Measurements from ENCODE around the gene PTPN21.
A peak's percentile ranks its signal among the peaks of the same experiment; 100 is the strongest.

PTPN21 gene

DNA sequence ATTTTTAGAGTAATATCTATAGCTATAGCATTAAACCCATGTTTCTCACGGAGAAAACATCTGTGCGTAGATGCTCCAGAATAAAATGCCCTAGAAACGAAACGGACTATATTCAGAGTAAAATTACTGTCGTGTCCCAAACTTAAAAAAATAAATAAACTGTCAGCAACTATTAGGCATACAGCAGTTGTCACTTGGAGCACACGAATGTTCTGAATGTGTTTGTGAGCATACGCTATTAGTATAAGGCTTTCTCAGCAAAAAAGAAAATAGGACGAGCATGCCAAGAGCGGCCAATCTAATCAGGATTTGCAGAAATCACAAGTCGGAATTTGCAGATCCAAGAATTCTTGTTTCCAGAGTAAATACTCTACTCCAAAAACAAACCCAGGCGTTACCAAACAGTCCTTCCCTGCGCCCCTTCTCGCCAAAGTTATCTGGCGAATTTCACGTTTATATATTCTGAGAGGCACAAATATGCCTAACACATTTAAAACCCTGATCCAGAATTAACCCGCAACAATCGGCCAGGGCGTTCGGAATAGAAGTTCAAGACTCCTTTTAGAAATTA lies 836 bp downstream of the PTPN21 start:
- TF ChIP-seq, protein P1, sequence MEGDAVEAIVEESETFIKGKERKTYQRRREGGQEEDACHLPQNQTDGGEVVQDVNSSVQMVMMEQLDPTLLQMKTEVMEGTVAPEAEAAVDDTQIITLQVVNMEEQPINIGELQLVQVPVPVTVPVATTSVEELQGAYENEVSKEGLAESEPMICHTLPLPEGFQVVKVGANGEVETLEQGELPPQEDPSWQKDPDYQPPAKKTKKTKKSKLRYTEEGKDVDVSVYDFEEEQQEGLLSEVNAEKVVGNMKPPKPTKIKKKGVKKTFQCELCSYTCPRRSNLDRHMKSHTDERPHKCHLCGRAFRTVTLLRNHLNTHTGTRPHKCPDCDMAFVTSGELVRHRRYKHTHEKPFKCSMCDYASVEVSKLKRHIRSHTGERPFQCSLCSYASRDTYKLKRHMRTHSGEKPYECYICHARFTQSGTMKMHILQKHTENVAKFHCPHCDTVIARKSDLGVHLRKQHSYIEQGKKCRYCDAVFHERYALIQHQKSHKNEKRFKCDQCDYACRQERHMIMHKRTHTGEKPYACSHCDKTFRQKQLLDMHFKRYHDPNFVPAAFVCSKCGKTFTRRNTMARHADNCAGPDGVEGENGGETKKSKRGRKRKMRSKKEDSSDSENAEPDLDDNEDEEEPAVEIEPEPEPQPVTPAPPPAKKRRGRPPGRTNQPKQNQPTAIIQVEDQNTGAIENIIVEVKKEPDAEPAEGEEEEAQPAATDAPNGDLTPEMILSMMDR (IDR thresholded peaks at IDR 0.05; ENCODE audit: low read length, missing control alignments), result no peak
- peak overlapping the region; percentile 66 for H3K4me3 ChIP-seq (replicated peaks; ENCODE audit: low read depth, low read length)
- DNase-seq (ENCODE audit: low read depth), result peak; percentile 27

DNA sequence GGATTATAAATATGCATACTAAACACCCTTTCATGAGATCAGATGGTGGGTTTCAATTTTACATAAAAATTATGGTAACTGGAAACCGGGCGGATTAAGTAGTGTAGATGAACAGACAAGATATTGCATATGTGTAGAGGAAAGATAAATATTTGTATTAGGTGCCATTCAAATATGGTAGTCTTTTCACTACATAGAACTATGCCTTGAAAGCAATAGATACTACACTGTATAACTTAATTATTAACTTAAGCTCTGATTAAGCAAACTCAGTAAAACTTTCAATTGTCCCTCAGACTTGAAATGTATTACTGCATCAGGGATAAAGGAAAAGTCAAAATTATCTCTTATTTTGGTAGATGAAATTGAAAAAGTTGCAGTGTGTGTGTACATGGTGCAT lies 1.9 kb downstream of the PTPN21 start:
- TF ChIP-seq, protein P1 (IDR thresholded peaks at IDR 0.05; ENCODE audit: low read length, missing control alignments), result no peak
- peak overlapping the region; percentile 78 for H3K4me3 ChIP-seq (replicated peaks; ENCODE audit: low read depth, low read length)
- no peak for DNase-seq (ENCODE audit: low read depth)

DNA sequence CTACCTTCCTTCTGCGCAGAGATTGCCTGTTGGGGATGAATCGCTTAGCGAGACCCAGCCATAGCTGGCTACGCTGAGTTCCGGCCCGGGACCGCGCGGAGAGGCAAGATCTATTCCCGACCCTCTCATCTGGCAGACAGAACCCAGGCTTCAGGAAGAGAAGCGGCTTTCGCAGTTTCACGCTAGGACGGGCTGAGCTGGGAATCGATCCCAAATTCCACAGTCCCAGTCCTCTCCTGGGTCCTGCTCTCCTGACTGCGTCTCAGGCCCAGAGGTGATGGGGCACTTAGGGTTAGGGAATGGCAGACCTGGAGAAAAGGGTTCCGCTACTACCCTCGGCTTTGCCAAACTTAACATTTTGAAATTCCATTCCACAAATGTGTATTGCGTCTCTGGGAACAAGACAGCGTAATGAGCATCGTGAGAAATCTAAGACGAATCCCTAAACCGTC lies 2.8 kb downstream of the PTPN21 start:
- TF ChIP-seq, protein P1 (IDR thresholded peaks at IDR 0.05; ENCODE audit: low read length, missing control alignments), result no peak
- H3K4me3 ChIP-seq (replicated peaks; ENCODE audit: low read depth, low read length), result peak overlapping the region; percentile 78
- DNase-seq (ENCODE audit: low read depth), result peak; percentile 26

DNA sequence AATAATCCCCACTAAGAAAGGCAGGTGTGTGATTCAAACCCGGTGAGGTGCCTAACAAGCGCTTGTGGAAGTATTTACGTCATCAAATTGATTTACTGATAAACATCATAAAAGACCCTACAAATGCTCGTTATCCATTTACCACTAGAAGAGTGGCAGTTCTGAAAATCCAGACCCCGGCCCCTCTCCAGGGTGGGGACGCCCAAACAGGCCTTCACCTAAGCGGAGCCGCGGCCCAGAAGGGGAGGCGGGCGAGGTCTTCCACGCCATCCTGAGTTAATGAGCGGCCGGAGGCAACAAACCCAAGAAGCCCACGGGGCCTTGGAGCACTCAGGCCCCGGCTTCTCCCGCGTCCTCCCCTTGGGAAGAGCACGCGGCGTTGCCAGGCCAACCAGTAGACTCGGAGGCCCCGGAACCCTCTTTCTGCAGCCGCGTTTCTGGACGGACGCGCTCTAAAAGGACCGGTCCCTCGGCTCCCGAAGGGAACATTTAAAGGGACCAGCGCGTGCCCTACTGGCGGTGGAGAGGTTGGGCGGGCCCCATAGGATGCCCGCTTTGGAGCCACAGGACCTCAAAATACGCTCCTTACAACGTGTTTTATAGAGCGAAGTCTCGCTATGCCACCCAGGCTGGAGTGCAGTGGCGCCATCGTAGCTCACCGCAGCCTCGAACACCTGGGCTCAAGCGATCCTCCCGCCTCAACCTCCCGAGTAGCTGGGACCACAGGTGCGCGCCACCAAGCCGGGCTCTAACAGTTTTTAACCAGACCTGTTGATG lies 3.5 kb downstream of the PTPN21 start:
- H3K4me3 ChIP-seq (replicated peaks; ENCODE audit: low read depth, low read length), result peak overlapping the region; percentile 78
- DNase-seq (ENCODE audit: low read depth), result peak; percentile 90
- TF ChIP-seq, protein P1 (IDR thresholded peaks at IDR 0.05; ENCODE audit: low read length, missing control alignments), result peak; percentile 20

DNA sequence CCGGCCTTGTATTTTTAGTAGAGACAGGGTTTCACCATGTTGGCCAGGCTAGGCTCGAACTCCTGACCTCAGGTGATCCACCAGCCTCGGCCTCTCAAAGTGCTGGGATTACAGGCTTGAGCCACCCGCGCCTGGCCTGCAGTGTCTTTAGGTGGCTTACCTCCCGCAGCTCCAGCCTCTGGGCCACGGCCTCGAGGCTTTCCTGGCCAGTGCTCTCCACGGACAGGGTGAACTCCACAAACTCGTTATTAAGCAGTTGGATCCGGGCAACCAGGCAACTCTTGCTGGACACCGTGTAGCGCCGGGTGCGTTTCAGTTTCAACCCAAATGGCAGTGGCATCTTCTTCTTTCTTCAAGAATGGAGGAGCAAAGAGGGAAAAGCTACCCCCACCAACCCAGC lies 4.7 kb downstream of the PTPN21 start:
- no peak for DNase-seq (ENCODE audit: low read depth)
- TF ChIP-seq, protein P1 (IDR thresholded peaks at IDR 0.05; ENCODE audit: low read length, missing control alignments), result no peak

DNA sequence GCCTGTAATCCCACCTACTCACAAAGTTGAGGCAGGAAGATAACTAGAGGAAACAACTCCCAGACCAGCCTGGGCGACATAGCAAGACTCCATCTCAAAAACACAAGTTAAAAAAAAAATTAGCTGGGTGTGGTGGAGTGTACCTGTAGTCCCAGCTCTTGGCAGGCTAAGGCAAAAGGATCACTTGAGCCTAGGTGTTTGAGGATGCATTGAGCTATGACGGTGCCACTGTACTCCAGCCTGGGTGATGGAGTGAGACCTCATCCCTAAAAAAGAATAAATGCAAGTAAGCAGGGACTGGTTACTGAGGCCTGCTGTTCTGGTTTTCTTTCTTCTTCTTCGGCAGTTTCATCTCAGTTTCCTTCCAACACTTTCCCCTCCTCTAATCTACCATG lies 7.4 kb downstream of the PTPN21 start:
- no peak overlapping the region for H3K4me3 ChIP-seq (replicated peaks; ENCODE audit: low read depth, low read length)
- TF ChIP-seq, protein P1 (IDR thresholded peaks at IDR 0.05; ENCODE audit: low read length, missing control alignments), result no peak

More for the DNA sequence above, 4.7 kb downstream of the PTPN21 start:
- H3K4me3 ChIP-seq (replicated peaks; ENCODE audit: low read depth, low read length), result no peak overlapping the region

More for the DNA sequence above, 7.4 kb downstream of the PTPN21 start:
- no peak for DNase-seq (ENCODE audit: low read depth)

Measured in fibroblast of pulmonary artery (primary cell).